Nephron (organoid): ENCODE results near the gene ADAM17.

Experiments
- H3K27ac Mint-ChIP-seq, 3 experiments: 2 replicates each; pipeline ENCODE4 v1.8.0; 2020; ENCODE audit warnings: mixed read lengths in 3 of 3, mild to moderate bottlenecking in 2 of 3, moderate library complexity in 1 of 3
- H3K27me3 Mint-ChIP-seq: 2 replicates; pipeline ENCODE4 v1.8.0; 2021; ENCODE audit warnings: low read depth, mild to moderate bottlenecking, moderate library complexity, mixed read lengths
- H3K36me3 Mint-ChIP-seq: 2 replicates; pipeline ENCODE4 v1.8.0; 2020; ENCODE audit warnings: low read depth, mixed read lengths
- H3K4me1 Mint-ChIP-seq: 2 replicates; pipeline ENCODE4 v1.8.0; 2020; ENCODE audit warnings: mixed read lengths
- H3K4me3 Mint-ChIP-seq, 3 experiments: 2 replicates each; pipeline ENCODE4 v1.8.0; 2020; ENCODE audit warnings: mild to moderate bottlenecking in 3 of 3, mixed read lengths in 3 of 3, moderate library complexity in 2 of 3
- H3K9me3 Mint-ChIP-seq: 2 replicates; pipeline ENCODE4 v1.8.0; 2020; ENCODE audit warnings: mixed read lengths
- CTCF ChIP-seq, 3 experiments: fragments of 200-600 bp; sonication (generic); IDR thresholded peaks; one replicate each; pipeline ENCODE4 v1.5.0; 2021; ENCODE audit warnings: antibody characterized with exemption in 3 of 3; ENCODE audit not compliant: unreplicated experiment in 3 of 3

Gene ADAM17

GRCh38 chr2:9536504-9536903 lies 19.1 kb downstream of the ADAM17 start:
- Mint-ChIP-seq H3K36me3 (peaks cover 32% of the 10 kb centered on the region), H3K4me1 (peaks cover 27% of the 10 kb centered on the region), H3K27ac (peak overlapping the region; percentile 24 to 37 (median 28)), H3K4me3 (no peak overlapping the region), H3K27me3 (no peaks in the 10 kb centered on the region), H3K9me3 (no peaks in the 10 kb centered on the region)
- TF ChIP-seq CTCF (IDR thresholded peaks at IDR 0.05; ENCODE audit: unreplicated experiment in 3 of 3): no peak

- H3K4me1 Mint-ChIP-seq: peaks cover 27% of the 10 kb centered on the region
- no peaks in the 10 kb centered on the region for H3K27me3 Mint-ChIP-seq
- no peak for TF ChIP-seq CTCF (IDR thresholded peaks at IDR 0.05; ENCODE audit: unreplicated experiment in 3 of 3)
- peaks cover 36% of the 10 kb centered on the region for H3K36me3 Mint-ChIP-seq
- no peaks in the 10 kb centered on the region for H3K9me3 Mint-ChIP-seq
- peak overlapping the region in 2 of 3 experiments; percentile 18 to 26 for H3K27ac Mint-ChIP-seq
- no peak overlapping the region for H3K4me3 Mint-ChIP-seq
Measured at GRCh38 chr2:9535177-9535576, 20.5 kb downstream of the ADAM17 start.

- Mint-ChIP-seq H3K4me1 (peaks cover 20% of the 10 kb centered on the region), H3K36me3 (peaks cover 42% of the 10 kb centered on the region), H3K27ac (no peak overlapping the region), H3K27me3 (no peaks in the 10 kb centered on the region), H3K4me3 (no peak overlapping the region), H3K9me3 (no peaks in the 10 kb centered on the region)
- TF ChIP-seq CTCF (IDR thresholded peaks at IDR 0.05; ENCODE audit: unreplicated experiment in 3 of 3): no peak
Measured at GRCh38 chr2:9533663-9534062, 22.0 kb downstream of the ADAM17 start.

- Mint-ChIP-seq H3K4me1 (peaks cover 13% of the 10 kb centered on the region), H3K4me3 (no peak overlapping the region), H3K27me3 (no peaks in the 10 kb centered on the region), H3K9me3 (no peaks in the 10 kb centered on the region), H3K27ac (peak overlapping the region in 1 of 3 experiments; percentile 70), H3K36me3 (peaks cover 48% of the 10 kb centered on the region)
- TF ChIP-seq CTCF (IDR thresholded peaks at IDR 0.05; ENCODE audit: unreplicated experiment in 3 of 3): no peak
Measured at GRCh38 chr2:9532421-9532820, 23.2 kb downstream of the ADAM17 start.

- peaks cover 64% of the 10 kb centered on the region for H3K36me3 Mint-ChIP-seq
- no peaks in the 10 kb centered on the region for H3K27me3 Mint-ChIP-seq
- no peak for TF ChIP-seq CTCF (IDR thresholded peaks at IDR 0.05; ENCODE audit: unreplicated experiment in 3 of 3)
- H3K4me1 Mint-ChIP-seq: no peaks in the 10 kb centered on the region
- H3K9me3 Mint-ChIP-seq: no peaks in the 10 kb centered on the region
- no peak overlapping the region for H3K4me3 Mint-ChIP-seq
- no peak overlapping the region for H3K27ac Mint-ChIP-seq
Measured at GRCh38 chr2:9527995-9528787, 27.4 kb downstream of the ADAM17 start.

GRCh38 chr2:9525266-9525665 lies 30.4 kb downstream of the ADAM17 start:
- H3K4me1 Mint-ChIP-seq: no peaks in the 10 kb centered on the region
- peaks cover 80% of the 10 kb centered on the region for H3K36me3 Mint-ChIP-seq
- no peaks in the 10 kb centered on the region for H3K27me3 Mint-ChIP-seq
- TF ChIP-seq CTCF (IDR thresholded peaks at IDR 0.05; ENCODE audit: unreplicated experiment in 3 of 3): no peak
- H3K27ac Mint-ChIP-seq: no peak overlapping the region
- H3K4me3 Mint-ChIP-seq: no peak overlapping the region
- no peaks in the 10 kb centered on the region for H3K9me3 Mint-ChIP-seq
